ENCODE measurements around the gene DHCR24. TPM values are rescaled to one million over a fixed set of nuclear protein-coding genes. Genes with fewer than 3 reads are reported as not detected.

Gene DHCR24
- total and polyA plus RNA-seq, 2 of the 13 experiments (the other 11 are each of a cell fraction or from before 2014, with no cell fraction given) = 374 to 448 TPM

GRCh38 chr1:54884135-54884586, 2.8 kb downstream of the DHCR24 start (continued):
- TF ChIP-seq, protein P1, sequence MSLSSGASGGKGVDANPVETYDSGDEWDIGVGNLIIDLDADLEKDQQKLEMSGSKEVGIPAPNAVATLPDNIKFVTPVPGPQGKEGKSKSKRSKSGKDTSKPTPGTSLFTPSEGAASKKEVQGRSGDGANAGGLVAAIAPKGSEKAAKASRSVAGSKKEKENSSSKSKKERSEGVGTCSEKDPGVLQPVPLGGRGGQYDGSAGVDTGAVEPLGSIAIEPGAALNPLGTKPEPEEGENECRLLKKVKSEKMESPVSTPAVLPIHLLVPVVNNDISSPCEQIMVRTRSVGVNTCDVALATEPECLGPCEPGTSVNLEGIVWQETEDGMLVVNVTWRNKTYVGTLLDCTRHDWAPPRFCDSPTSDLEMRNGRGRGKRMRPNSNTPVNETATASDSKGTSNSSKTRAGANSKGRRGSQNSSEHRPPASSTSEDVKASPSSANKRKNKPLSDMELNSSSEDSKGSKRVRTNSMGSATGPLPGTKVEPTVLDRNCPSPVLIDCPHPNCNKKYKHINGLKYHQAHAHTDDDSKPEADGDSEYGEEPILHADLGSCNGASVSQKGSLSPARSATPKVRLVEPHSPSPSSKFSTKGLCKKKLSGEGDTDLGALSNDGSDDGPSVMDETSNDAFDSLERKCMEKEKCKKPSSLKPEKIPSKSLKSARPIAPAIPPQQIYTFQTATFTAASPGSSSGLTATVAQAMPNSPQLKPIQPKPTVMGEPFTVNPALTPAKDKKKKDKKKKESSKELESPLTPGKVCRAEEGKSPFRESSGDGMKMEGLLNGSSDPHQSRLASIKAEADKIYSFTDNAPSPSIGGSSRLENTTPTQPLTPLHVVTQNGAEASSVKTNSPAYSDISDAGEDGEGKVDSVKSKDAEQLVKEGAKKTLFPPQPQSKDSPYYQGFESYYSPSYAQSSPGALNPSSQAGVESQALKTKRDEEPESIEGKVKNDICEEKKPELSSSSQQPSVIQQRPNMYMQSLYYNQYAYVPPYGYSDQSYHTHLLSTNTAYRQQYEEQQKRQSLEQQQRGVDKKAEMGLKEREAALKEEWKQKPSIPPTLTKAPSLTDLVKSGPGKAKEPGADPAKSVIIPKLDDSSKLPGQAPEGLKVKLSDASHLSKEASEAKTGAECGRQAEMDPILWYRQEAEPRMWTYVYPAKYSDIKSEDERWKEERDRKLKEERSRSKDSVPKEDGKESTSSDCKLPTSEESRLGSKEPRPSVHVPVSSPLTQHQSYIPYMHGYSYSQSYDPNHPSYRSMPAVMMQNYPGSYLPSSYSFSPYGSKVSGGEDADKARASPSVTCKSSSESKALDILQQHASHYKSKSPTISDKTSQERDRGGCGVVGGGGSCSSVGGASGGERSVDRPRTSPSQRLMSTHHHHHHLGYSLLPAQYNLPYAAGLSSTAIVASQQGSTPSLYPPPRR (CRISPR knock-in tag; IDR thresholded peaks at IDR 0.05; ENCODE audit: borderline replicate concordance) = peak; percentile 24; the same call in 1 of the 2 replicates
- TF ChIP-seq NFE2L2 (IDR thresholded peaks at IDR 0.05; ENCODE audit: low read length) (no peak), HNRNPUL1 (IDR thresholded peaks at IDR 0.05; ENCODE audit: low read depth, low read length) (no peak), ZNF24 (IDR thresholded peaks at IDR 0.05) (no peak), HINFP (CRISPR knock-in tag; IDR thresholded peaks at IDR 0.05; ENCODE audit: low read depth) (0 out of 2 replicates have a peak, but pooled peaks have one; percentile 5), ZNF543 (CRISPR knock-in tag; IDR thresholded peaks at IDR 0.05) (no peak), LCORL (IDR thresholded peaks at IDR 0.05) (no peak), LCORL (CRISPR knock-in tag; IDR thresholded peaks at IDR 0.05) (peak; percentile 47; the same call in 1 of the 2 replicates), ZNF619 (CRISPR knock-in tag; IDR thresholded peaks at IDR 0.05) (no peak), TSC22D2 (CRISPR knock-in tag; IDR thresholded peaks at IDR 0.05; ENCODE audit: borderline replicate concordance) (no peak), ZNF282 (IDR thresholded peaks at IDR 0.05; ENCODE audit: partially characterized antibody) (no peak), ZNF207 (IDR thresholded peaks at IDR 0.05; ENCODE audit: borderline replicate concordance) (no peak), FOXP1 (IDR thresholded peaks at IDR 0.05) (no peak), FOXP1 (CRISPR knock-in tag; IDR thresholded peaks at IDR 0.05) (0 out of 2 replicates have a peak, but pooled peaks have one; percentile 2)
- TF ChIP-seq, protein P2, sequence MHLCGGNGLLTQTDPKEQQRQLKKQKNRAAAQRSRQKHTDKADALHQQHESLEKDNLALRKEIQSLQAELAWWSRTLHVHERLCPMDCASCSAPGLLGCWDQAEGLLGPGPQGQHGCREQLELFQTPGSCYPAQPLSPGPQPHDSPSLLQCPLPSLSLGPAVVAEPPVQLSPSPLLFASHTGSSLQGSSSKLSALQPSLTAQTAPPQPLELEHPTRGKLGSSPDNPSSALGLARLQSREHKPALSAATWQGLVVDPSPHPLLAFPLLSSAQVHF (CRISPR knock-in tag; IDR thresholded peaks at IDR 0.05) = 0 out of 2 replicates have a peak, but pooled peaks have one; percentile 39
- TF ChIP-seq, protein P3, sequence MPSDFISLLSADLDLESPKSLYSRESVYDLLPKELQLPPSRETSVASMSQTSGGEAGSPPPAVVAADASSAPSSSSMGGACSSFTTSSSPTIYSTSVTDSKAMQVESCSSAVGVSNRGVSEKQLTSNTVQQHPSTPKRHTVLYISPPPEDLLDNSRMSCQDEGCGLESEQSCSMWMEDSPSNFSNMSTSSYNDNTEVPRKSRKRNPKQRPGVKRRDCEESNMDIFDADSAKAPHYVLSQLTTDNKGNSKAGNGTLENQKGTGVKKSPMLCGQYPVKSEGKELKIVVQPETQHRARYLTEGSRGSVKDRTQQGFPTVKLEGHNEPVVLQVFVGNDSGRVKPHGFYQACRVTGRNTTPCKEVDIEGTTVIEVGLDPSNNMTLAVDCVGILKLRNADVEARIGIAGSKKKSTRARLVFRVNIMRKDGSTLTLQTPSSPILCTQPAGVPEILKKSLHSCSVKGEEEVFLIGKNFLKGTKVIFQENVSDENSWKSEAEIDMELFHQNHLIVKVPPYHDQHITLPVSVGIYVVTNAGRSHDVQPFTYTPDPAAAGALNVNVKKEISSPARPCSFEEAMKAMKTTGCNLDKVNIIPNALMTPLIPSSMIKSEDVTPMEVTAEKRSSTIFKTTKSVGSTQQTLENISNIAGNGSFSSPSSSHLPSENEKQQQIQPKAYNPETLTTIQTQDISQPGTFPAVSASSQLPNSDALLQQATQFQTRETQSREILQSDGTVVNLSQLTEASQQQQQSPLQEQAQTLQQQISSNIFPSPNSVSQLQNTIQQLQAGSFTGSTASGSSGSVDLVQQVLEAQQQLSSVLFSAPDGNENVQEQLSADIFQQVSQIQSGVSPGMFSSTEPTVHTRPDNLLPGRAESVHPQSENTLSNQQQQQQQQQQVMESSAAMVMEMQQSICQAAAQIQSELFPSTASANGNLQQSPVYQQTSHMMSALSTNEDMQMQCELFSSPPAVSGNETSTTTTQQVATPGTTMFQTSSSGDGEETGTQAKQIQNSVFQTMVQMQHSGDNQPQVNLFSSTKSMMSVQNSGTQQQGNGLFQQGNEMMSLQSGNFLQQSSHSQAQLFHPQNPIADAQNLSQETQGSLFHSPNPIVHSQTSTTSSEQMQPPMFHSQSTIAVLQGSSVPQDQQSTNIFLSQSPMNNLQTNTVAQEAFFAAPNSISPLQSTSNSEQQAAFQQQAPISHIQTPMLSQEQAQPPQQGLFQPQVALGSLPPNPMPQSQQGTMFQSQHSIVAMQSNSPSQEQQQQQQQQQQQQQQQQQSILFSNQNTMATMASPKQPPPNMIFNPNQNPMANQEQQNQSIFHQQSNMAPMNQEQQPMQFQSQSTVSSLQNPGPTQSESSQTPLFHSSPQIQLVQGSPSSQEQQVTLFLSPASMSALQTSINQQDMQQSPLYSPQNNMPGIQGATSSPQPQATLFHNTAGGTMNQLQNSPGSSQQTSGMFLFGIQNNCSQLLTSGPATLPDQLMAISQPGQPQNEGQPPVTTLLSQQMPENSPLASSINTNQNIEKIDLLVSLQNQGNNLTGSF (CRISPR knock-in tag; IDR thresholded peaks at IDR 0.05) = no peak

Measured in HepG2 (cell line).